SHP77 (cell line): ENCODE results near the gene IFIT3.

ENCODE experiments used
- DNase-seq, 2 experiments: peaks; one replicate each; lab custom pipeline; 2025; lab: John Stamatoyannopoulos, UW

Gene IFIT3

DNA sequence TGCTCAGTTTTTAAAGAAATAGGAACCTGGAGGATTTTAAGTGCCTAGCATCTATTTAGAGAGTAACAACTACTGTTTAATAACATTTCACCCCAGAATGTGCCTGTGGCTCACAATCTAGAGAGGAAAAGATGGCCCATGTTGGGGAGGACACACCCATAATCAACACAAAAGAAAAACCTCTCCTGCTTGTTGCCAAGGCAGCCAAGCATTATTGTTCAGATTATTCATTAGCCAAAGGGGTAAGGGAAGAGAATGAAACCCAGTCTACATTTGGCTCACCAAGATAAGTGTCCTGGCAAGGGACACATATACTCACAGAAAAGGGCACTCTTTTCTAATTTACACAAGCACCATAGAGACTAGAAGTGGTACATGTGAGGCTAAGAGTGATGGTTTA lies 32.4 kb downstream of the IFIT3 start:
- DNase-seq: no peak

DNA sequence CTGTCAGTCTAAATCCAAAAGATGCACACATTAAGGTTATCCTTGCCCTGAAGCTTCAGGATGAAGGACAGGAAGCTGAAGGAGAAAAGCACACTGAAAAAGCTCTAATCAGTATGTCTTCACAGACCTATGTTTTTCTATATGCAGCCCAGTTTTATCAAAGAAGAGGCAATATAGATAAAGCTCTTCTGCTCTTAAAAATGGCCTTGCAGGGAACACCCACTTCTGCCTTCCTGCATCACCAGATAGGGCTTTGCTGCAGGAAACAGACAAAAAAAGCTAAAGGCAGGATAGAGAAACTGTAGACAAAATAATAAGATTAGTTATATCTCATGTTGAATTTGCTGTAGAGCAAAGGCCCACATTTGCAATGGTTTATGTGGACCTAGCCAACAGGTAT lies 35.1 kb downstream of the IFIT3 start:
- DNase-seq: no peak

DNA sequence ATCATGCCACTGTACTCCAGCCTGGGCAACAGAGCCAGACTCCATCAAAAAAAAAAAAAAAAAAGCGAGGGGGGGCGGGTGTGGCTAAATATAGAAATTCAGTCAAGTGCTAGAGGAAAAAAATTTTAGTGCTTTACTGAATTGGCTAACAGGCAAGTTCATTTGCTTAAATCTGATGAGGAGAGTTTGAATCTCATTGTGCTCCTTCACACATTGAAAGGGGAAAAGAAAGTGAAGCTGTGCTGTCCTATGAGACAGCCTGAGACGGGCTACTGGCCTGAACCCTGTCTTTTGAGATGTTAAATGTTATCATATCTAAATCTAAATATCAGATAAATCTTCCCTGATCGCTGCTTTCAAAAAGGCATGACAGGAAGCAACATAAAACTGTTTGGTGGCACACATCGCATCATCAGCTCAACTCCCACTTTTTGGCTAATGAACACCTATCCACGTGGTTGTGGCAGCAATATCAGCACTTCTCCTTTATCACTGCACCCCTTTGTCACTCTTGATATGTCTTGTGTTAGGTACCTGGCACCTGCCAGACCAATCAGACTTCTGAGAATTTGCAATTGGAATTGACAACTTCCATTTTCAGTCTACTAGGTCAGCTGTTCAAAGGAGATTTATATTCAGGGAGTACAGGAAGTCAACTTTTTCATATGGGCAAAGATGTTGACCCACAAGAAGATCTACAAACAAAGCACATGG lies 36.1 kb downstream of the IFIT3 start:
- DNase-seq: no peak

DNA sequence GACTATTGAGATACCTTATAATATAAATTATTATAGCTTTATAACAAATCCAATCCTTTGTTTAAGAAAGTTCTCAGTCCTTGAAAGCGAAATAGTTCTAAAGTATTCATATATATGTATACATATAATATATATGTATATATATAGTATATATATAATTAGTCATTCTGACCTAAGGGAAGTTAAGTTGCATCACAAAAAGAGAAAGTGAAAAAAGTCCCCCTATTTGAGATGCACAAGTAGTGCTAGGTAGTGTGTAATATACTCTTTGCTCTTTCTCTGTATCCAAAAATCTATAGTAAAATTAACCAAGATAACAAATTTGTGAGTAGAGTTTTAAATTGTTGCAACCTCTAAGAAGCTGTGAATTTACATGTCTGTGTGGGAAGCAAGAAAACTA lies 36.7 kb downstream of the IFIT3 start:
- no peak for DNase-seq

DNA sequence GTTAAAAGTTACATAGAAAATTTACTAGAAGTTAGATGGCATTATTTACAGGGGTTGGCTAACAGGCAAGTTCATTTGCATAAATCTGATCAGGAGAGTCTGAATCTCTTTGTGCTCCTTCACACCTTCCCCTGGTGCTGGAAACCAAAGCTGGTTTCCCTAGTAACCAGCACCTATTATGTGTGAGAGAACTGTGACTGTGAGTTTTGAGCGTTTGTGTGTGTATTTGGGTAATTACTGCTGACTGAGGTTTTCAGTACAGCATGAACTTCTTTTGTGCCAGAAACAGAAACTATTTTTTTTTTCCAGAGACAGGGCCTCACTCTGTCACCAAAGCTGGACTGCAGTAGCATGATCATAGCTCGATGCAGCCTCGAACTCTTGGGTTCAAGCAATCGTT lies 39.7 kb downstream of the IFIT3 start:
- DNase-seq: no peak

DNA sequence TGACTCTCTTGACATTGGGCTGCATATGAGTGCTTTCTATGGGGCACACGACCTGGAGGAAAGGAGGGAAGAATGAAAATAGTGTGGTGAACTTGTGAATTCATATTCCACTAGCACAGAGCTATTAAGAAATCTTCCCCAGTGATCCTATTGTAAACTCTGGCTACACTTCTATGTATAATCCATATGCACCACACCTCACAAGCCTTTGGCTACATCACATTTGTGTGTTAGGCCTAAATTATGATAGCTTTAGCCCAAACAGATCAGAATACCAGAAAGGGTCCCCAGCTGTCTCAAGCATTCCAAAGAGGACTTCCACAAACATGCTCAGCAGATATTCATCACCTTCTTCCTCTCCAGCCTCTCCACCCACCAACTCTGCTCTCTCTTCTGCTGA lies 40.3 kb downstream of the IFIT3 start:
- no peak for DNase-seq

DNA sequence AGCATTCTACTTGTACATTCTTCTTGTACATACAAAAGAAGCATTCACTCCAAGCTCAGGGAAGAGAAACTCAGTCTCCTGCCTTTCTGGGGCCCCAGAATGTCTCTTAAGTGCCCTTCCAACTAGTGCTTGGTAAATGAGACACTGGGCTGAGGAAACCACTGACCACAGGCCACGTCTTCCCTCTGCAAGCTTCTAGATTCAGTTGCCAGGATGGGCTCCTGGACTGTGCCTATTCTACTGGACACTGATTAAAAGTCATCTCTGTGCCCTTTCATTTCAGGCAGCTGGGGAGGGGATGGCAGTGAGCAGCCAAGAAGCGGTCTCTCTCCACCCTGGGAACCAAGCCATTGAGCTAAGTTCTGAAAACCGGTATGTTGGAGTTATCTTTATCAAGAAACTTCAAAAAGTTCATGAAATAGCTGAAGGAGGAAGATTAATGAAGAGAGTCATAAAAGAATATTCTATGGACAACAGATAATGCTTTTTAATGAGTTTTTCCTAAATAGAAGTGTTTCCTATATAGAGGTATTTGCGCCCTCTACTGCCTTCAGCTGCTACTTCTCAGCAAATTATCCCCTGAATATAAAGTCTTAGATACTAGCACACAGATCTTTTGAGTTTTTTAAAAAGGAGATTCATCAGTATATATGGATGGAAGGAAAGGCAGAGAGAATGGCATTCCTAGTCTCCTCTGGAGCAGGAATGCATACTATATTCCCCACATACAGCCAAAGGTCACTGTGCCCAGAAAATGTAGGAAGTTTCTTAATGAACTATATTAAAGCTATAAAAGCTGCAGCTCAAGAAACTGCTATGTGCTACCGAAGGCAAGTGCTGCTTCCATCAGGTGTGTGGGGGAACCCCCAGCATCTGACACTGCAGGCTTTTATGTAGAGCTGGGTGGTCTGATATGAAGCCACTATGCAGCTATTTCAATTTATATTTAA lies 41.6 kb downstream of the IFIT3 start:
- DNase-seq: no peak

DNA sequence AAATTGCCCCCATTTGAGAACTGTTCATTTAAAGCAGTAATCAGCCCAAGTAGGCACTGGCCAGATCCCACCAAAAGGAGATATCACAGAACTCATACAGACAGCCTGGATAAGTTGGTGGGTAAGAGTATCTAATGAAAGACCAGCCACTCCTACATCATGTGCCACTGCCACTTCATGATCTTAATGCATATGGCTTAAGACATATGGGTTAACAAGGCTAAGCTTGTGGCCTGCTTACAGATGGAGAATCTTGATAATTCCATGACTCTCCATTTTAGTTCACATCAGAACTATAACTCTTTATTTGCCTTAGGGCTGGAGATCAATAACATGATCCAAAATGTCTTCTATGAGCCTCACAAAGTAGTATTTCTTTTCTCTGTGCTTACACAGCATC lies 43.3 kb downstream of the IFIT3 start:
- no peak for DNase-seq

DNA sequence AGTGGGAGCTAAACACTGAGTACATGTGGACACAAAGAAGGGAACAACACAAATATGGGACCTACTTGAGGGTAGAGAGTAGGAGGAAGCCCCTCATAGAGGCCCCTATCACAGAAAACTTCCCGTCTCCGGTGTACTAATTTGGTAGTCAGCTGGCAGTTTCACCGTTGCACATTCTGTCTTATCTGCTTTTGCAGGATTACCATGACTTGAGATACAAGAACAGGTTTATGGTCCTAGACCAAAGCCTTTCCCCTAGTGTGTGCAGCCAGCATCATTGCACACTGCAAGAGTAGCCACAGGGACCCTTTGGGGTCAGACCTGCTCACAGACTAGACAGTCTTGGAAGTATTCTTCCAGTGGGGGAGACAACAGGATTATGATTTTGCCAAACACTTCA lies 44.2 kb downstream of the IFIT3 start:
- DNase-seq: no peak

DNA sequence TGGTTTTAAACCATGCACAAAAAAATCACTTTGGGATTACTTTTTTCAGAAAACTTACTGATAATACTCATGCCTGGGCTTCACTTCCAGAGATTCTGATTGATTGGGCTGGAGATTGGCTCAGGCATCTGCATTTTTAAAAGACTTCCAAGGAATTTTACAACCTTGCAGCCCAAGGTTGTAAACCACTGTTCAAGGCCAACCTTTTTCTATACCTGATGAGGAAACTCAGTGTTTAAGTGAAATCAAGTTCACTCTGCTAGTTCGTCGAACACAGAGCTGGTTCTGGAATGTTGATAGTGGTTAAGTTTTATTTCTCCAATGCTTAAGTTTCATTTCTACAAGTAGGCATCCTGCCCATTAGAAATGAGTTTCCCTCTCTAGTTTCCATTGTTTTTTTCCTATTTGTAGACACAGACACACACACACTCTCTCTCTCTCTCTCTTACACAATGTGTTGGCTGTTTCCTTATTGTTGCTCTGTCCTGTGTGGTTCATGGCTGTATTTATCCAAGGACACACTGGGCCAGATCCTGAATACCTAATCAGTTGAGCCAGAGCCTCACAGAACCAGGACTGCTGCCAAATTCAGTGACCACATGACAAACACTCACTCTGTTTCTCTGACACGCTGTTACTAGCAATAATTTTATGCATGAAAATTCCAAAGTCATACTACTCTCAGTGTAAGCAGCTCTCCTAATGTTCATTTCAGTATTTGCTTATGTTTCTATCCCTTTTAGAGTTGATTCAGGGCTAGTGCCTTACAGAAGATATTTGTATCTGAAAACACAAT lies 46.3 kb downstream of the IFIT3 start:
- no peak for DNase-seq

DNA sequence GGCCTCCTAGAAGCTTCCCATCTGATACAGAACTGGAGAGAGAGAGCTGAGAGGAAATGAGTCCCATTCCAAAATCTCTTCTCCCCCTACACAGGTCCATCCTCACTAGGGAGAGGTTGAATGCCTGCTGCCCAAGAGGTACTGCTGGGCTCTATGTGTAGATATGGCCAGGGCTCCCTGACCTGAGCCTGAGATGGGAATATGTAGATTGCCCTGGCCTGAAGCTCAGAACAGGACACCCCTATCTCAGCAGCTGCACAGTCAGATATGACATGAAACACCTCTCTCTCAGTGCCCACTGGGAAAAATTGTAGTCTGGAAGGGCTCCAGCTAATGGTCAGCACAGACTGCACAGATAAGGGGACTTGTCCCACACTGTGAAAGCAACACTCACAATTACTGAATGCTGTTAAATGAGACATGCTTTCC lies 46.9 kb downstream of the IFIT3 start:
- DNase-seq: no peak

DNA sequence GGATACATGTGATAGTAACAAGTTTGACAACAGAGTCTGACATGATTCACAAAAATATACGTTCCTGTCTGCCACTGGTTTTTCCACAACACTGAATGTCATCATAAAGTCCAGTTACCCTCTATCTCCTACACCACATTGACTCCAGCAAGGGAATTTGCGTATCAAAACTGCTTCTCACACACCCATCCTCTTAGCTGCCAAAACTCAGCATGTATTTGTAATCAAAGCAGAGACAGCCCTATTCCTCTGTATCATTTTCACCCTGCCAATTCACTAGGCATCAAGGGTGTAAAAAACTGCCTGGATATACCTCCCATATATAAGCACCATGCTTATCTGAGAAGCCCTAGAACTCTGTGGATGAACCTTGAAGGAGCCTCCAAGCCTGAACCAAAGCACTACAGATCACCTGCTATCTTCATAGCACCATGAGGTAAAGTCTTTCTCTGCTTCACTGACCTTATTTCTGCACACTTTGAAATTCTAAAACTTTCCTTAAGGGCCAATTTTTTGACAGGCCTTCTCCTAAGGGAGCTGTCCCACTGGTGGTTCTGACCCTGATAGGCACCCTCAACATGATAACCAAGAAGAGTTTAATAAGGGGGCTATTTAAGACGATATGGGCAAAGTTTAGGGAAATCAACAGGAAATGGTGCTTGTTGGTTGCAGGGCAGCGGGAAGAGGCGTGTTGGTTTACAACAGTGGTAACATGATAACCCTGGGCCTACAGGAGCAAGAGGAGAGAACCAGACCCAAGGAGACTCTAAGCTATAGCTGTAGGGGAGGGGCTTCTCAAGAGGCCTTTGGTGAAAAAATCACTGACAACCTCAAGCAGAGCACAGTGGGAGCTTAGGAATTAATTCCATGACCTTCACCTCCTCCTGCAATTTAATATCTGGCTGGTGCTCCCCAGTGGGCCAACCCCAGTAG lies 50.2 kb downstream of the IFIT3 start, which contains the start of gene IFIT1B:
Gene IFIT1B (plus strand): TSS at position 352 of the 933 bp plus-strand sequence. CDS start 80 bp downstream, at position 432.
- no peak for DNase-seq

DNA sequence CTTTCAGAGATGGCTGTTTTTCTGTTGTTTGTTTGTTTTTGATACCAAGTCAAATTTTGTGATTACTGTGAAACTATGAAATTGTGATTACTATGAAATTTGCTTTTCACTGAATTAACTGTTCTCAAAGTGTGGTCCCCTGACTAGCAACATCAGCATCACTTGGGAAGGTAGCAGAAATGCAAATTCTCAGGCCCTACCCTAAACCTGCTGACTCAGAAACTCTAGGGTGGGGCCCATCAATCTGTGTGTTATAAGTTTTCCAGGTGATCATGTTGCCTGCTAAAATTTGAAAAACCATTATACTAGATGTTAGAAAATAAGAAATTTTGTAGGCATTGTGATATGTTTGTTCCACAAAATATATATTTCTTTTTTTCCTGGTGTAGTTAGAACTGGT lies 51.3 kb downstream of the IFIT3 start:
- DNase-seq: no peak

DNA sequence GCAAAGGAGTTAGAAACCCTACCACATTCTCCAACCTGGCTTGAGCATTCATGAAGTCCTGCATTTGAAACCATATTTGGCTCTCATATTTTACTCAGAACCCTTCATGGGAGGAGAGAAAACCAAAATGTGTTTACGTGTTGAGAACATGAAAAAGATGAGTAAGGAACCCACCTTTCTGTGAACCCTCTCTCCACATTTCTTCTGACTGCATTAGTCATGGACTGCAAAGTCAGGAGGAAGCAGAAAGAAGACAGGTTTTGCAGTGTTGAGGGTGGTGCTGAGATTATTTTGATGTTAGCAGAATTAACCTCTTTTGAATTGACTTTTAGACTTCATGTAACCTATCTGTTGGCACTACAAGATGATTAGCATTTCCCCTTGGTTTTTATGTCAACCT lies 55.0 kb downstream of the IFIT3 start:
- DNase-seq: no peak

DNA sequence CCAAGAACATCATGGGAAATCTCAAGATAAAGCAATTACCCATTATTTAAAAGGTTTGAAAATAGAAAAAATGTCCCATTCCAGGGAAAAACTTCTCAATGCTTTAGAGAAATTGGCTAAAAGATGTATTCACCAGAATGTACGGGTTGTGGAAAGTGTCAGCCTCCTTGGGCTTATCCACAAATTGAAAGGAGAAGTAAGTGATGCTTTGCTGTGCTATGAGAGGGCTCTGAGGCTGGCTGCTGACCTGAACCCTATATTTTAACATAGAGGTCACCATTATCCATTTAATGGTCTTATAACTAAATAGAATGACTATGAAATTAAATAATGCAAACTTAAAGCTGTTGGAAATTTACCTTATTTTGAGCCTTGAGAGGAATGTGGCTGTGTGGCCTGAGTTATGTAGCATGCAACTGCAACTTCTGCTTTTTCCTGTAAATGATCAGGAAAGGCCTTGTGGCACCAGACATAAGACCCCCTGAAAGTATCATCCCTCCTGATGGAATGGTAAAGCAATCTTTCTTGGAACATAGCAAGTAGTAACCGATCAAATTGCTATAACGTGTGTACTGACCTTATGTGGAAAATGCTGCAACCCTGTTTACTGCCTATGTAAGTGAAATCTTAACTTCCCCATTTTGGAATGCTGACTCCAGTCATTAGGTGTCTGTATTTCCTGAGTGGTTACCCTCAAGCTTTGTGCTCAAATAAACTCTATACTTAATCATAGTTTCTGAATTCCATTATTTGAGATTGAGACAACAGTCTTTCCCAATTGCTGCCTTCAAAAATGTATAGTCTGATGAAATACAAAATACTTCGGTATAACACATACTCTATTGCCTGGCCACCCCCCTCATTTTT lies 56.9 kb downstream of the IFIT3 start:
- no peak for DNase-seq

DNA sequence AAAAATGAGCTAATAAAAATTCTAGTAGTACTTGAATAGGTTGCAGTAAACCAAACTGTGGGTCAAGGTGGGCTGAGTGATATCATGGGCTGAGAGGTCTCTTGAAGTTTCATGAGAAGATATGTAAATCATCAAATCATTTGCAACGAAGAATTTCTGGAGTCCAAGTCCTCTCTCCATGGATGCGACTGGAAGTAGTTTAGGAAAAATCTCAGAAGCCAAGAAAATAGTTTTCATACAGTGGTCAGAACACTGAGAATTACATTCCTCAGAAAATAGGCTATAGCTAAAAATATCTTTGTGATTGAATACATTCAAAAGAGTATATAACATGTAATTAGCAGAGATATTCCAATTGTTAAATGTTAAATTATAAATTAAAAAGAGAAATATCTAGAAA lies 61.0 kb downstream of the IFIT3 start:
- no peak for DNase-seq

DNA sequence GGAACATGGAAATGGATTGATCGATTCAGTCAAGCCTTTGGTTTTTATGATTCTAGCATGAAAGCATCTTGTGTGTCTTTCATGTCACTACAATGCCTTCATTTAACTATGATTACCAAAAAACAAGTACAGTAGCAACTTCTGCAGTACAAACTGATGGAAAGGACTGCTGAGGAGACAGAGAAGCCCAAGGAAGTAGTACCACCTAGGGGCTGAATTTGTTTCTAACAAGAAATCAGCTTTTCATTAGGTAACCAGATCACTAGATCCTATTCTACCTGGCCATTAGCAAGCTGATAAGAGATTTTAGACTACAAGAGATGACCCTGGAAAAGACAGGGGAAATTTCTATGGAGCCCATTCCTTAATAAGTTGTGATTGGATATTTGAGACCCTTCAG lies 61.5 kb downstream of the IFIT3 start:
- DNase-seq: no peak
